ENCODE measurements around the gene SGCA. TPM values are rescaled to one million over a fixed set of nuclear protein-coding genes. Genes with fewer than 3 reads are reported as not detected.

SGCA gene
- total and polyA plus RNA-seq, 2 of the 8 experiments (the other 6 are each of a cell fraction or from before 2014, with no cell fraction given): 0.12 TPM; not detected in 1

DNA sequence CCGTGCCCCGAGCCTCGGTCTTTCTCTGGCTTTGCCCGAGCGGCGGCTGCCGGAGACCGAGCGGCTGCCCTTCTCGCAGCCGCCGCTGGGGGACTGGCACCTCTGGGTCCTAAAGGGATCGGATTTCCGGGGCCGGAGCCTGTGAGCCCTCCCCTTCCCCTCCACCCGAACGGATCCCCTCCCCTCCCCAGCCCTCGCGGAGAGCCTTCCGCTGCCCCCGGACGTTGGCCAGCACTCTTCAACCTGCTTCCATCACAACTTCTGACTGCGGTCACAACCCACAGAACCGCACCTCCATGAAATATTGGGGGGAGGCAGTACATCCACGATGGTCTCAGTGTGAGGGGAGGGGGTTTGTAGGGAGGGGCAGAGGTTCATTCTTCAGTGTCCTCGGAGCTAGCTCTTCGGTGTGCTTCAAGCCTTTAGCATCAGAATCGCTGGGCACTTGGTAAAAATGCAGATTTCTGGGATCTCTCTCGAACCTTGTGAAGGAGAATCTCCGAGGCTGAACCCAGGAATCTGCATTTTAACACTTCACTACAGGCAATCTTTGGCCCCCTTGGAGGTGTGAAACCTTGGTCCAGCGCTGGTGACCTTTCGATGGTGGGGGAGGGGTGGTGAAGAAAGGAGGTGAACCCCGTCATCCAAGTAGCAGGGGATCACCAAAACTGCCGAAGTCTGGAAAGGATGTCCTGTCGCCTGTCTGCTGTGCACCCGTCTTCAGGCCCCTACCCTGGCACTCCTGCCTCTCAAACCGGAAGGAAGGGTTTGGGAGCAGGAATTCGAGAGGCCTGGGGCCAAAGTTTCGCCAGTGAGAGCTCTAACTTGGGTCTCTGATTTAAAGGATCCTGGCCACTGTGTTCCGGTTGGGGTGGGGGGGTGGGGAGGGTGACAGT is 14.5 kb upstream of the SGCA start:
- H2AFZ ChIP-seq (ENCODE audit: low read length): 0 out of 2 replicates have a peak overlapping the region, but pooled peaks have one; percentile 1
- no peaks in the 10 kb centered on the region for H3K9me3 ChIP-seq (ENCODE audit: insufficient read depth in 2 of 2, low read depth in 1 of 2, low read length in 1 of 2)
- peak; percentile 71 to 90 for DNase-seq (ENCODE audit: low read depth in 1 of 2, low spot score in 2 of 2)
- H3K36me3 ChIP-seq (ENCODE audit: control insufficient read depth in 2 of 4, insufficient read depth in 4 of 4, low read length in 3 of 4): no peaks in the 10 kb centered on the region
- H3K14ac ChIP-seq (ENCODE audit: insufficient read length): peak overlapping the region; percentile 57
- WGBS, 2 experiments (ENCODE audit: extremely low coverage in 1 of 2, insufficient coverage in 1 of 2, insufficient read length in 1 of 2, insufficient replicate concordance in 2 of 2, low coverage in 1 of 2, low lambda C conversion rate in 2 of 2, missing lambda C conversion rate in 1 of 2): 4% methylated on average over 17 of the region's 40 CpGs; no CpG with 5 or more reads in 1 of the 2 experiments
- H2BK120ac ChIP-seq (replicated peaks; ENCODE audit: low read depth, low read length): peak overlapping the region; percentile 69
- peaks cover 5 to 10% of the 10 kb centered on the region in 2 experiments for H4K20me1 ChIP-seq (replicated peaks in 1 of 2; ENCODE audit: control insufficient read depth in 1 of 2, insufficient read depth in 2 of 2, low read length in 2 of 2)
- H2BK20ac ChIP-seq (ENCODE audit: low read length): no peak overlapping the region
- H3K27me3 ChIP-seq (replicated peaks in 1 of 4; ENCODE audit: control insufficient read depth in 3 of 4, extremely low read depth in 1 of 4, insufficient read depth in 3 of 4, low read length in 3 of 4): peaks cover 2 to 17% (median 15%) of the 10 kb centered on the region in 4 experiments; a peak in 6 of 7 replicates
- H3K18ac ChIP-seq (ENCODE audit: extremely low read depth, low read length): peak overlapping the region; percentile 52
- H2BK12ac ChIP-seq (ENCODE audit: low read depth, low read length): peak overlapping the region; percentile 98
- peak overlapping the region; percentile 64 for H4K5ac ChIP-seq (ENCODE audit: insufficient read length, low read depth, low read length)
- peak overlapping the region; percentile 95; the same call in 1 of the 2 replicates for H2AK5ac ChIP-seq (ENCODE audit: low read depth, low read length)
- peaks cover 0 to 29% (median 17%) of the 10 kb centered on the region in 4 experiments; a peak in 6 of 7 replicates for H3K4me1 ChIP-seq (replicated peaks in 1 of 4; ENCODE audit: control insufficient read depth in 3 of 4, insufficient read depth in 4 of 4, low read length in 3 of 4)
- H3K4me3 ChIP-seq (ENCODE audit: extremely low read depth in 1 of 4, insufficient read depth in 2 of 4, low read depth in 3 of 4, low read length in 4 of 4): peak overlapping the region; percentile 57 to 65 (median 62)
- H3K27ac ChIP-seq (ENCODE audit: low read depth, low read length): no peak overlapping the region
- H4K91ac ChIP-seq (replicated peaks; ENCODE audit: insufficient read length, low read length): peak overlapping the region; percentile 98
- H2BK5ac ChIP-seq (ENCODE audit: low read depth, low read length): peak overlapping the region; percentile 93; the same call in 1 of the 2 replicates
- H3K4ac ChIP-seq (replicated peaks; ENCODE audit: insufficient read length, low read depth, low read length): peak overlapping the region; percentile 97
- ChIA-PET POLR2A (ENCODE audit: partially characterized antibody) (interaction anchor here (0.6 to 2.6 kb wide), 15 partner anchors 10 to 1181 kb away, joined by 3 to 25 read pairs (median 4); partner anchors contain the start of genes COL1A1, PDK2 and SAMD14), CTCF (ENCODE audit: partially characterized antibody) (interaction anchor here (1.1 to 21.5 kb wide), 13 partner anchors 10 to 246 kb away, joined by 3 to 299 read pairs (median 12); partner anchors contain the start of genes LRRC59, SAMD14 and SGCA)
- peak overlapping the region; percentile 83; the same call in 1 of the 2 replicates for H4K8ac ChIP-seq (ENCODE audit: extremely low read depth, insufficient read depth, low read length)
- peaks cover 8% of the 10 kb centered on the region for H3K79me1 ChIP-seq (ENCODE audit: low read depth, low read length)
- H3K56ac ChIP-seq (replicated peaks; ENCODE audit: insufficient read length, low read depth, low read length): peak overlapping the region; percentile 87
- H3K9ac ChIP-seq (replicated peaks in 1 of 4; ENCODE audit: extremely low read depth in 1 of 4, low read depth in 3 of 4, low read length in 3 of 4): no peak overlapping the region
- H3K4me2 ChIP-seq (ENCODE audit: insufficient read depth in 1 of 2, low read depth in 2 of 2, low read length in 2 of 2): peak overlapping the region; percentile 87 to 88
- no peaks in the 10 kb centered on the region for H3K79me2 ChIP-seq (ENCODE audit: control insufficient read depth in 1 of 2, insufficient read depth in 2 of 2, low read length in 2 of 2)
- H3K23me2 ChIP-seq (ENCODE audit: low read depth, low read length): peaks cover 30% of the 10 kb centered on the region
- FAIRE-seq: no peak
- peak overlapping the region; percentile 24; the same call in 1 of the 2 replicates for H2BK15ac ChIP-seq (ENCODE audit: low read length)
- no peak overlapping the region for H3K23ac ChIP-seq (ENCODE audit: insufficient read length)
- TF ChIP-seq KDM1A (IDR thresholded peaks at IDR 0.05; ENCODE audit: borderline replicate concordance, low read length): peak; percentile 82; the same call in 1 of the 2 replicates
- no peak for TF ChIP-seq TCF12 (IDR thresholded peaks at IDR 0.05; ENCODE audit: low read depth, low read length)
- TF ChIP-seq CTCF (IDR thresholded peaks at IDR 0.05; ENCODE audit: control extremely low read depth in 1 of 3, insufficient read depth in 1 of 3, low read depth in 1 of 3, low read length in 3 of 3): peak; percentile 29 to 53 (median 32); a peak in 3 of 4 replicates
- TF ChIP-seq BCL11A (IDR thresholded peaks at IDR 0.05; ENCODE audit: low read depth in 2 of 2, low read length in 2 of 2): no peak
- peak; percentile 89 for TF ChIP-seq EGR1 (IDR thresholded peaks at IDR 0.05; ENCODE audit: borderline replicate concordance, low read depth, low read length)
- no peak for TF ChIP-seq SP2 (IDR thresholded peaks at IDR 0.05; ENCODE audit: low read length)
